ENCODE data around the gene ATF7.
A peak's percentile ranks its signal among the peaks of the same experiment; 100 is the strongest.

Gene ATF7

GRCh38 chr12:53482626-53483168 lies 143.5 kb downstream of the ATF7 start:
- TF ChIP-seq, protein P1, sequence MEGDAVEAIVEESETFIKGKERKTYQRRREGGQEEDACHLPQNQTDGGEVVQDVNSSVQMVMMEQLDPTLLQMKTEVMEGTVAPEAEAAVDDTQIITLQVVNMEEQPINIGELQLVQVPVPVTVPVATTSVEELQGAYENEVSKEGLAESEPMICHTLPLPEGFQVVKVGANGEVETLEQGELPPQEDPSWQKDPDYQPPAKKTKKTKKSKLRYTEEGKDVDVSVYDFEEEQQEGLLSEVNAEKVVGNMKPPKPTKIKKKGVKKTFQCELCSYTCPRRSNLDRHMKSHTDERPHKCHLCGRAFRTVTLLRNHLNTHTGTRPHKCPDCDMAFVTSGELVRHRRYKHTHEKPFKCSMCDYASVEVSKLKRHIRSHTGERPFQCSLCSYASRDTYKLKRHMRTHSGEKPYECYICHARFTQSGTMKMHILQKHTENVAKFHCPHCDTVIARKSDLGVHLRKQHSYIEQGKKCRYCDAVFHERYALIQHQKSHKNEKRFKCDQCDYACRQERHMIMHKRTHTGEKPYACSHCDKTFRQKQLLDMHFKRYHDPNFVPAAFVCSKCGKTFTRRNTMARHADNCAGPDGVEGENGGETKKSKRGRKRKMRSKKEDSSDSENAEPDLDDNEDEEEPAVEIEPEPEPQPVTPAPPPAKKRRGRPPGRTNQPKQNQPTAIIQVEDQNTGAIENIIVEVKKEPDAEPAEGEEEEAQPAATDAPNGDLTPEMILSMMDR (conservative IDR thresholded peaks at IDR 0.05): no peak
- peak overlapping the region; percentile 3; the same call in 1 of the 2 replicates for H3K27ac ChIP-seq

DNA sequence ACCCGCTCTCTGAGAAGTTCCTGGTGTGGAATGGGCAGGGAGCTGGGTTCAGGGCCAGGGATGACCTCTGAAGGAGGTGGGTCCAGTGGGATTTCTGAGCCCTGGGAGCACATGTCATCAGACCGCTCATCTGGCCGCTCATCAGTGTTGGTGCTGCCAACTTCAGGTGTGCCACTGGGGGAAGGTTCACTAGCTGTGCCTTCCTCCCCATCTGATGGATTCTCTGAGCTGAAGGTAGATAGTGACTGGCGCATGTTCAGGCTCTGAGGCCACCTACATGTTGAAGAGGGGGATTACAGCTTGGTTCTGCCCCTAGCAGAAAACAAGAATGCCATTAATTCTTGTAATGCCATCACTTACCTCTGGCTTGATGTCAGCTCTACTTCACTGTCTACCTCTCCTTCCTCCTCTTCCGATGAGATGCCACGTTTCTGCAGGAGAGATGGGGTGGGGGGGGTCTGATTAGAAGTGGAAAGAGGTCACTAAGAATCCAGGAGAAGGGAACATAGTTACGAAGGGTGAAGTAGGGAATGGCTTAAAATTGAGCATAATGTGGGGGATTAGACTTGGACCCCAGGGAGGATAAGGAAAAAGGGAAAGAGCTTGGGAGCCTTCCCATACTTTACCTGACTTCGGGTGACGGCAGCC lies 144.1 kb downstream of the ATF7 start:
- peak overlapping the region; percentile 3; the same call in 1 of the 2 replicates for H3K27ac ChIP-seq
- TF ChIP-seq, protein P1 (conservative IDR thresholded peaks at IDR 0.05): no peak

GRCh38 chr12:53481458-53481857 lies 144.7 kb downstream of the ATF7 start:
- H3K27ac ChIP-seq: peak overlapping the region; percentile 3; the same call in 1 of the 2 replicates

DNA sequence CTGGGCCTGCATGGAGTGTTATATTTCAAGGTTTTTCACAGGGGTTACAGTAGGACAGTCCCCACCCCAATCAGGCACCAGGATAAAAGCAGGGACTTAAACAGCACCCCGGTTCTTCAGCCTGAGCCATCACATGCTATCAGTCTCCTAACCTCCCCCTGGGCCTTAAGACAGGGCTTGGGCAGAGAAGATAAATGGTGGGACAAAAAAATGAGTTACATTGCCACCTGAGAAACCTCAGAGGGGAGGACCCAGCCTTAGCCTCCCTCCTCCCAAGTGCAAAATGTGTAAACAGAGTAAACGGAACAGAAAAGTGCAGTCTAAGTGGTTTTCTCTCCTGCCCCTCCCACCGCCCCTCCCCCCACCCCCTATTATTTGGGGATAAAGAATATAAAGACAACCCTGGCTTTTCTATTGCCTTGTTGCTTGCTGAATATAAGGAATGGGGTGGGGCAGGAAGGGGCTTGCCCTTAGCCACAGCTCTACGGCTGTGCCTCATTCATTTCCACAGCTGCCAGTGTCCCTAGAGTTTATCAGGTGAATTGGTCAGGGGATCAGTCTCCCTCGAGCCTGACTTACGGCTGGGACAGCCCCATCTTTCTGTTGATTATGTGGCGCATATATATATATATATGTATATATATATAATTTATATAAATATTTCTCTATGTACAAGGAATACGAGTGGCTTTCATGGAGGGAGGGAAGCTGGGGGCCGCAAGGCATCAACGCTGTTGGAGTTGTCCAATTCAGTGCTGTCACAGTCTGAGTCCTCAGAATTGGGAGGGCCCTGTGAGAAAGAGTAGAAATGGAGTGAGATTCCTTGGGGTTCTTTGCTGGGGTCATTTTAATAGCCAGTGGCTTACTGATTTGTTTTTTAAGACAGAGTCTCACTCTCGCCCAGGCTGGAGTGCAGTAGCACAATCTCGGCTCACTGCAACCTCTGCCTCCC lies 145.4 kb downstream of the ATF7 start:
- H3K27ac ChIP-seq: no peak overlapping the region

DNA sequence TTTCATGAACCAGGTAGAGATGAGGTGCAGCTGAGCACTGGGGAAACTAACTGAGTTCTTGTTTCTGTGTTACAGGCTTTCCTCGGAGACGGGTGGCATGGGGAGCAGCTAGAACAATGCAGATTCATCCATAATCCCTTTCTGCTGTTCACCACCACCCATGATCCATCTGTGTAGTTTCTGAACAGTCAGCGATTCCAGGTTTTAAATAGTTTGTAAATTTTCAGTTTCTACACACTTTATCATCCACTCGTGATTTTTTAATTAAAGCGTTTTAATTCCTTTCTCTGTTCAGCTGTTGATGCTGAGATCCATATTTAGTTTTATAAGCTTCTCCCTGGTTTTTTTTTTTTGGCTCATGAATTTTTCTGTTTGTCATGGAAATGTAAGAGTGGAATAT lies 146.9 kb downstream of the ATF7 start:
- H3K27ac ChIP-seq: peak overlapping the region; percentile 8; the same call in 1 of the 2 replicates
- TF ChIP-seq, protein P1 (conservative IDR thresholded peaks at IDR 0.05): no peak

More for the DNA sequence above, 145.4 kb downstream of the ATF7 start:
- TF ChIP-seq, protein P1 (conservative IDR thresholded peaks at IDR 0.05): no peak

- TF ChIP-seq, protein P1 (conservative IDR thresholded peaks at IDR 0.05): no peak
- peak overlapping the region; percentile 8; the same call in 1 of the 2 replicates for H3K27ac ChIP-seq
These were observed 147.3 kb downstream of the ATF7 start for GRCh38 chr12:53478865-53479264.

DNA sequence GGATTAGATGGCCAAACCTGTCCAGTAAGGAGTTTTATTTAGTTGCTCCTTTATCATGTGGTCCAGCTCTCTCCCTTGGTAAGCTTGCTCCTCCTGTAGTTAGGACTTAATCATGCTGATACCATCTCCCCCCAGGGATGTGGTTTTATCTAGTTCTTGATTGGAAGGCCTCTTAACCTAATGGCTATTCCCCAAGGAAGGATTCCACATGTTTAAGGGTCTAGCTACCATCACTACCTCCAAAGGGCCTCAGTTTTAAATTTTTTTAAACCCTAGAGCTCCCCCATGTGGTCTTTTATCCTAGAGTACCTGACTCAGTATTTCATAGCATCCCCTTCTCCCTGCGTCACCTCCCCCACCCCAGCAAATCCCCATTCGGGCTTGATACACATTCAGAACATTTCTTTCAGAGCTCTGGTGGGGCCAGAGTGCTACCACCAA lies 149.4 kb downstream of the ATF7 start:
- TF ChIP-seq, protein P1 (conservative IDR thresholded peaks at IDR 0.05): peak; percentile 55
- H3K27ac ChIP-seq: peak overlapping the region; percentile 80
